HG02798 (cell line): ENCODE measurements around the gene PBX1.

Experiments used
- ATAC-seq: cut with Tn5 transposase; IDR thresholded peaks from one replicate; pipeline ENCODE4 v1.9.1; 2021; ENCODE audit warnings: mild to moderate bottlenecking; ENCODE audit not compliant: unreplicated experiment, poor library complexity

PBX1 gene

DNA sequence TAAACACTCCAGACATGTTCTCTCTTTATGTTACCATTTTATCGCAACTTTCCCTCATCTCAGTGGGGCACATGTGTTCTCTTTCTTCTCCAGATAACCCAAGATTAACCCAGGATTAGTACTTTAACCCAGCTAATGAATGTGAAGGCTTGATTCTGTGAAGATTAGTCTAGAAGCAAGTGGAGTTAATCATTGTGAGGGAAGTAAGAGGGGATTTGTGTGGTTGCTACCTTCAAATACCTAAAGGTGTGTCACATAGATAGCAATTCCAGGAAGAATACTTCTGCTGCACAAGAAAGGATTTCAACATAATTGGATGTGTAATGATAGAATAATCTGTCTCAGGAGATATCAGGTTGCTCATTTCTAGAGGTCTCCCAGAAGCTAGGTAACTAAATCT is 327.1 kb downstream of the PBX1 start:
- ATAC-seq, result no peak

DNA sequence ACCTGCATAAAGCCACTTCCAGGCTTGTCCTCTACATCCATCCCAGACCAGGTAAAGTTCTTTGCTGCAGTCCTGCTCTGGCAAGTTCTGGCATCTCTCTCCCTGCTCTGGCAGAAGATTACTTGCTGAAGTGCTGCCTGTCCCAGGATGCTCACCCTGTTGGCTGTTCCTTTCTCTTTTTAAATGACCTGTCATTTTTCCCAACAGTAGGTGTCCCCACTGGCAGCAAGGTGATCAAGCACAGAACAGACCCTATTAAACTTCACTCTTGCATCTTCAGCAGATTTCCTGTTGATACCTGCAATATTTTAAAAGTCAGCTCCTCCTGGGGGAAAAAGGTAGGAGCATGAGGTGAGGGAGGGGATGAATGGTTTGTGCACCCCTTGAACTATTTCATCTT is 332.6 kb downstream of the PBX1 start:
- ATAC-seq, result no peak

DNA sequence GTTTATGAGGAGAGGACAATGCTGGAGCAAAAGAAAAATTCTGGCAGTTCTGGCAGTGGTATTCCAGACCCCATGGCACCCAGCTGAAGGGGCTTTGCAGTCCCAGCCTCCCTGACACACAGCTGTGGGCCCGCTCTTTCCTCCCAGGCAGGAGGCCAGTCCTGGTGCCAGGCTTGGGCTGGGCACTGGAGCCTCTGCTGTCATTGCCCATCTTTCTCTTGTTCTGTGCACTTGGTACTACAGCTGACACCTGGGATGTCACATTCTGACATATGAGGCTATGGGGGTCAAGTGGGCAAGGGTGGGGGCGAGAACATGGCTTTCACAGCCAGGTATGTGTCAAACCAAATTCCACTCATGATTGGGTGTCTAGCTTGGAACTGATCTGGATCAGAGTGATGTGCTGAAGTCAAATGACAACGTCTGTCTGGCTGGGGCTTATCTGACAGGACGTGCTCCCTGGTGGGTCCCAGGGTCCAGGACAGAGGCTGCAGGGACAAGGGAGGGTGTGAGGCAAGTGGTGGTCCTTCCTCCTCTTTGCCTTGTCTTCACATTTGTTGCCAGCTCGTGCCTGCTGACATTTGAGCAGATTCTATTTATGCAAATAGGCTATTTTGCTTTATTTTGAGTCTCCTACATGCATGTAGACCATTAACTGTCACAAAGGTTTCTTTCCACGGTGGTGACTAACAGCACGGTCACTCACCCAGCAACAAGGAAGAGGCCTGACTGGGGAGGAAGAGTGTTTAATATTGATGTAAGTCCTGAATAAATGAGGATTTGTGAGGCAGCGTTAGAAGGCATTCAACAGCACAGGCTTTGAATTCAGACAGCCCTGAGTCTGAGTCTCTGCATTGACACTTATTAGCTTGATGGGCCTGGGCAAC is 336.3 kb downstream of the PBX1 start:
- ATAC-seq, result no peak

DNA sequence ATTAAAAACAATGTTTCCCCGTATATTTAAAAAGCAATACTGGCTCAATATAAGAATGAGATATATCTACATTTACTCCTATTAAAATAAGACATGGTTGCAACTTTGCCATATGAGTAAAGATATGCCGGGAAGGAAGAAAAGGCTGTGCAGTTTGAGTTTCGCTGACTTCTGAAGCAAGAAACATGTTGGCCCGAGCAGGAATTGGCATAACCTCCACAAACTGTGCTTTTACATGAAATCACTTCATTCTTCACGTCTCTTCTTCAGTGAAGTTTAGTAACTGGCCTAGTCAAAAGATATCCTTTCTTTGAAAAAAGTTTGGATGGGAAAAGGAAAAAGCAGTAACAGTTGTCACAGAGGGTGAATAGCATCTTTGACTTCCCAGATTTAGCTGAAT is 342.0 kb downstream of the PBX1 start:
- ATAC-seq, result no peak
